OCI-LY3 (cell line): ENCODE results near the gene DNAJC15.

ENCODE experiments used
- EZH2phosphoT487 ChIP-seq: fragments of 200-600 bp; shearing (Covaris generic); IDR thresholded peaks from 2 replicates; pipeline ENCODE4 v1.6.1; 2018; ENCODE audit warnings: antibody characterized with exemption, mixed run types, low read depth
- TF ChIP-seq, protein P1 (sequence below): fragments of 200-600, 300-600 bp; sonication (generic); IDR thresholded peaks from 2 replicates; pipeline ENCODE4 v1.5.1; 2014; ENCODE audit warnings: antibody characterized with exemption, low read length, low read depth

GRCh38 chr13:43154156-43154651 lies 130.8 kb downstream of the DNAJC15 start:
- TF ChIP-seq, protein P1, sequence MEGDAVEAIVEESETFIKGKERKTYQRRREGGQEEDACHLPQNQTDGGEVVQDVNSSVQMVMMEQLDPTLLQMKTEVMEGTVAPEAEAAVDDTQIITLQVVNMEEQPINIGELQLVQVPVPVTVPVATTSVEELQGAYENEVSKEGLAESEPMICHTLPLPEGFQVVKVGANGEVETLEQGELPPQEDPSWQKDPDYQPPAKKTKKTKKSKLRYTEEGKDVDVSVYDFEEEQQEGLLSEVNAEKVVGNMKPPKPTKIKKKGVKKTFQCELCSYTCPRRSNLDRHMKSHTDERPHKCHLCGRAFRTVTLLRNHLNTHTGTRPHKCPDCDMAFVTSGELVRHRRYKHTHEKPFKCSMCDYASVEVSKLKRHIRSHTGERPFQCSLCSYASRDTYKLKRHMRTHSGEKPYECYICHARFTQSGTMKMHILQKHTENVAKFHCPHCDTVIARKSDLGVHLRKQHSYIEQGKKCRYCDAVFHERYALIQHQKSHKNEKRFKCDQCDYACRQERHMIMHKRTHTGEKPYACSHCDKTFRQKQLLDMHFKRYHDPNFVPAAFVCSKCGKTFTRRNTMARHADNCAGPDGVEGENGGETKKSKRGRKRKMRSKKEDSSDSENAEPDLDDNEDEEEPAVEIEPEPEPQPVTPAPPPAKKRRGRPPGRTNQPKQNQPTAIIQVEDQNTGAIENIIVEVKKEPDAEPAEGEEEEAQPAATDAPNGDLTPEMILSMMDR, result no peak
- no peak for TF ChIP-seq EZH2phosphoT487
